K562 (cell line): ENCODE data around the gene ZNF335. TPM values are rescaled to one million over a fixed set of nuclear protein-coding genes. Genes with fewer than 3 reads are reported as not detected.
A peak's percentile ranks its signal among the peaks of the same experiment; 100 is the strongest.

ENCODE experiments used
- C11orf30 ChIP-seq: fragments of 450-650 bp; IDR thresholded peaks from 2 replicates; pipeline ENCODE4 v1.6.1; 2016; ENCODE audit warnings: low read depth, mild to moderate bottlenecking
- CBFA2T2 ChIP-seq: fragments of 450-650 bp; conservative IDR thresholded peaks from 2 replicates; pipeline ENCODE4 v1.6.1; 2017; ENCODE audit warnings: mild to moderate bottlenecking
- DACH1 ChIP-seq: fragments of 450-650 bp; IDR thresholded peaks from 2 replicates; pipeline ENCODE4 v1.6.1; 2018; ENCODE audit not compliant: partially characterized antibody
- EHMT2 ChIP-seq: fragments of 450-650 bp; IDR thresholded peaks from 2 replicates; pipeline ENCODE4 v1.6.1; 2018; ENCODE audit warnings: antibody characterized with exemption
- ETV5 ChIP-seq: sonication (generic); formaldehyde crosslinking; IDR thresholded peaks from 2 replicates; pipeline ENCODE4 v1.4.0; 2020; ENCODE audit warnings: low read depth, mild to moderate bottlenecking, missing genetic modification reagents
- MCM3 ChIP-seq: fragments of 450-650 bp; IDR thresholded peaks from 2 replicates; pipeline ENCODE4 v1.6.1; 2016
- NEUROD1 ChIP-seq: fragments of 150-350 bp; IDR thresholded peaks from 2 replicates; pipeline ENCODE4 v1.6.1; 2014; ENCODE audit warnings: borderline replicate concordance, low read length, low read depth; ENCODE audit not compliant: partially characterized antibody
- NUFIP1 ChIP-seq: fragments of 450-650 bp; IDR thresholded peaks from 2 replicates; pipeline ENCODE4 v1.6.1; 2018; ENCODE audit not compliant: partially characterized antibody
- PHB2 ChIP-seq: fragments of 450-650 bp; IDR thresholded peaks from 2 replicates; pipeline ENCODE4 v1.6.1; 2017; ENCODE audit warnings: low read depth
- SAFB2 ChIP-seq: fragments of 200-400 bp; formaldehyde crosslinking; IDR thresholded peaks from 2 replicates; pipeline ENCODE4 v1.6.1; 2018; ENCODE audit warnings: borderline replicate concordance, low read length, low read depth, moderate library complexity; ENCODE audit not compliant: severe bottlenecking
- TOE1 ChIP-seq, 2 experiments: fragments of 450-650 bp in 1 of 2; sonication (generic) in 1 of 2; formaldehyde crosslinking in 1 of 2; IDR thresholded peaks; 2 replicates each; pipeline versions ENCODE4 v1.7.1 to v1.8.0; 2016 to 2022; ENCODE audit warnings: borderline replicate concordance in 2 of 2, mild to moderate bottlenecking in 2 of 2, antibody characterized with exemption in 1 of 2, inconsistent platforms in 1 of 2, low read depth in 1 of 2, missing genetic modification reagents in 1 of 2, moderate library complexity in 1 of 2
- ZNF431 ChIP-seq: sonication (generic); formaldehyde crosslinking; IDR thresholded peaks from 2 replicates; pipeline ENCODE4 v1.8.0; 2022; ENCODE audit warnings: mild to moderate bottlenecking, missing genetic modification reagents
- polyA plus RNA-seq, 8 experiments: library from polyadenylated mRNA; depleted of rRNA in 4 of 8; stranded (reverse) in 5 of 8; unstranded in 3 of 8; fragments of >200 nt; fragmentation: Nextera tagmentation in 2 of 8; fragmentation: Illumina TruSeq in 1 of 8; extraction: Ambion mirVana in 2 of 8; extraction: Trizol in 1 of 8; gene quantifications; 2 replicates each; pipeline versions ENCODE4 v1.2.1 to v1.2.3, GENCODE V29; 2011 to 2014; ENCODE audit warnings: inconsistent platforms in 1 of 8, missing spikeins in 1 of 8
- total RNA-seq, 7 experiments: library from RNA; depleted of rRNA in 6 of 7; stranded (reverse); fragments of >200 nt in 6 of 7; fragmentation: Illumina TruSeq in 2 of 7; extraction: Trizol in 2 of 7; gene quantifications; 2 replicates each; pipeline versions ENCODE4 v1.2.1 to v1.2.3, GENCODE V29; 2011 to 2021; ENCODE audit warnings: low replicate concordance in 1 of 7
- TF ChIP-seq, protein P1 (sequence below): fragments of 450-650 bp; conservative IDR thresholded peaks from 2 replicates; pipeline ENCODE4 v1.6.1; 2016; ENCODE audit warnings: missing genetic modification characterization, low read depth, mild to moderate bottlenecking, control low read depth, missing compliant biosample characterization
- TF ChIP-seq, protein P2 (sequence below): fragments of 250-450 bp; sonication (Bioruptor Pico); IDR thresholded peaks from 2 replicates; pipeline ENCODE4 v1.5.0; 2021
- TF ChIP-seq, protein P3 (sequence below): fragments of 250-450 bp; sonication (Bioruptor Pico); IDR thresholded peaks from 2 replicates; pipeline ENCODE4 v1.8.0; 2021; ENCODE audit warnings: moderate library complexity, mild to moderate bottlenecking, inconsistent platforms
- TF ChIP-seq, protein P4 (sequence below): fragments of 450-650 bp; IDR thresholded peaks from 2 replicates; pipeline ENCODE4 v1.6.1; 2014; ENCODE audit warnings: low read depth, mild to moderate bottlenecking, moderate library complexity, borderline replicate concordance
- TF ChIP-seq, protein P5 (sequence below): sonication (generic); formaldehyde crosslinking; IDR thresholded peaks from 2 replicates; pipeline ENCODE4 v1.8.1; 2023; ENCODE audit warnings: missing genetic modification reagents, mild to moderate bottlenecking, borderline replicate concordance

ZNF335 gene
- total and polyA plus RNA-seq, 9 of the 15 experiments (the other 6 are each of a cell fraction or from before 2014, with no cell fraction given), result 0.39 to 16.0 (median 7.6) TPM

DNA sequence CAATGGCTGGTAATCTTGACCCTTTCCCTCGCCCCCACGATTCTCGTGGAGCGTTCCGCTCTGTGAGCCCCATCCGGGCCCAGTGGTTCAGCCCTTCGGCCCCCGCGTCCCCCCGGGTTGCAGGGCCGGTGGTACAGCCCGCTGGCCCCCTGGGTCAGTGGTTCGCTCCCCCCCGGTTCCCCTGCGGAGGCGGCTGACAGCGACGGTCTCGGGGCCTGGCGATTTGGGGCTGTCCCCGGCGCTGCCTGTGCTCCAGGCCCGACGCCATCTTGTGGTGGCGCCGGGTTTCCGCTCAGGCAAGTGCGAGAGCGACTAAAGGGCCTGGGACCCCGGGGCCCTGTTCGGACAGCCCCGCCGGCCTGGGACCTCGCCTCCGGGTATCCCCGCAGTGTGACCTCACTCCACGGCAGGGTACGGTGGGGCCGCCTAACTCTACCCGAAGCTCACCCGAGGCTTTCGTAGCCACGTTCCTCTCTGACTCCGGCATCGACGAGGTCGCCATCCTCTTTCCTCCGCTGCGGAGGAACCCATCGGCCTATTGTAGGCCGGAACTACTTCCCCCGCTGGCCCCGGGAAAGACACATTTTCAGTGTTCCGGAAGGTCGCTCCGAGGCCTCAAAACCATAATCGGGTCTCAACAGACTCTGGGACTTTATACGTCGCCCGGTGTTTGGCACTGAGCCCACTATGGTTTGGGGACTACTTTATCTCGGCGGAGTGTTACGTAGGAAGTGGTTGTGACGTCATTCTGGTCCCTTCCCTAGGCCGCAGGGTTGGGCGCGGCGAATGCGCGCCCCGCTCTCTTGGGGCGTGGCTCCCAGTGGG, at the start of gene ZNF335 (continued):
- TF ChIP-seq, protein P1, sequence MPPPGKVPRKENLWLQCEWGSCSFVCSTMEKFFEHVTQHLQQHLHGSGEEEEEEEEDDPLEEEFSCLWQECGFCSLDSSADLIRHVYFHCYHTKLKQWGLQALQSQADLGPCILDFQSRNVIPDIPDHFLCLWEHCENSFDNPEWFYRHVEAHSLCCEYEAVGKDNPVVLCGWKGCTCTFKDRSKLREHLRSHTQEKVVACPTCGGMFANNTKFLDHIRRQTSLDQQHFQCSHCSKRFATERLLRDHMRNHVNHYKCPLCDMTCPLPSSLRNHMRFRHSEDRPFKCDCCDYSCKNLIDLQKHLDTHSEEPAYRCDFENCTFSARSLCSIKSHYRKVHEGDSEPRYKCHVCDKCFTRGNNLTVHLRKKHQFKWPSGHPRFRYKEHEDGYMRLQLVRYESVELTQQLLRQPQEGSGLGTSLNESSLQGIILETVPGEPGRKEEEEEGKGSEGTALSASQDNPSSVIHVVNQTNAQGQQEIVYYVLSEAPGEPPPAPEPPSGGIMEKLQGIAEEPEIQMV, result no peak
- TF ChIP-seq EHMT2, result no peak
- no peak for TF ChIP-seq C11orf30
- TF ChIP-seq CBFA2T2, result no peak
- TF ChIP-seq, protein P2, sequence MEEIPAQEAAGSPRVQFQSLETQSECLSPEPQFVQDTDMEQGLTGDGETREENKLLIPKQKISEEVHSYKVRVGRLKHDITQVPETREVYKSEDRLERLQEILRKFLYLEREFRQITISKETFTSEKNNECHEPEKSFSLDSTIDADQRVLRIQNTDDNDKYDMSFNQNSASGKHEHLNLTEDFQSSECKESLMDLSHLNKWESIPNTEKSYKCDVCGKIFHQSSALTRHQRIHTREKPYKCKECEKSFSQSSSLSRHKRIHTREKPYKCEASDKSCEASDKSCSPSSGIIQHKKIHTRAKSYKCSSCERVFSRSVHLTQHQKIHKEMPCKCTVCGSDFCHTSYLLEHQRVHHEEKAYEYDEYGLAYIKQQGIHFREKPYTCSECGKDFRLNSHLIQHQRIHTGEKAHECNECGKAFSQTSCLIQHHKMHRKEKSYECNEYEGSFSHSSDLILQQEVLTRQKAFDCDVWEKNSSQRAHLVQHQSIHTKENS (CRISPR knock-in tag), result no peak
- TF ChIP-seq, protein P3, sequence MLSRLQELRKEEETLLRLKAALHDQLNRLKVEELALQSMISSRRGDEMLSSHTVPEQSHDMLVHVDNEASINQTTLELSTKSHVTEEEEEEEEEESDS (CRISPR knock-in tag), result no peak
- TF ChIP-seq, protein P4, sequence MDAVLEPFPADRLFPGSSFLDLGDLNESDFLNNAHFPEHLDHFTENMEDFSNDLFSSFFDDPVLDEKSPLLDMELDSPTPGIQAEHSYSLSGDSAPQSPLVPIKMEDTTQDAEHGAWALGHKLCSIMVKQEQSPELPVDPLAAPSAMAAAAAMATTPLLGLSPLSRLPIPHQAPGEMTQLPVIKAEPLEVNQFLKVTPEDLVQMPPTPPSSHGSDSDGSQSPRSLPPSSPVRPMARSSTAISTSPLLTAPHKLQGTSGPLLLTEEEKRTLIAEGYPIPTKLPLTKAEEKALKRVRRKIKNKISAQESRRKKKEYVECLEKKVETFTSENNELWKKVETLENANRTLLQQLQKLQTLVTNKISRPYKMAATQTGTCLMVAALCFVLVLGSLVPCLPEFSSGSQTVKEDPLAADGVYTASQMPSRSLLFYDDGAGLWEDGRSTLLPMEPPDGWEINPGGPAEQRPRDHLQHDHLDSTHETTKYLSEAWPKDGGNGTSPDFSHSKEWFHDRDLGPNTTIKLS, result peak; percentile 84; the same call in 1 of the 2 replicates
- peak; percentile 46; the same call in 1 of the 2 replicates for TF ChIP-seq PHB2
- TF ChIP-seq NUFIP1, result no peak
- TF ChIP-seq TOE1 (IDR thresholded peaks at IDR 0.05; ENCODE audit: borderline replicate concordance), result peak; percentile 95
- TF ChIP-seq TOE1 (CRISPR knock-in tag; IDR thresholded peaks at IDR 0.05; ENCODE audit: borderline replicate concordance, low read depth), result no peak
- no peak for TF ChIP-seq MCM3
- peak; percentile 63; the same call in 1 of the 2 replicates for TF ChIP-seq ETV5 (CRISPR knock-in tag)
- peak; percentile 95 for TF ChIP-seq DACH1
- TF ChIP-seq NEUROD1, result peak; percentile 92
- TF ChIP-seq, protein P5, sequence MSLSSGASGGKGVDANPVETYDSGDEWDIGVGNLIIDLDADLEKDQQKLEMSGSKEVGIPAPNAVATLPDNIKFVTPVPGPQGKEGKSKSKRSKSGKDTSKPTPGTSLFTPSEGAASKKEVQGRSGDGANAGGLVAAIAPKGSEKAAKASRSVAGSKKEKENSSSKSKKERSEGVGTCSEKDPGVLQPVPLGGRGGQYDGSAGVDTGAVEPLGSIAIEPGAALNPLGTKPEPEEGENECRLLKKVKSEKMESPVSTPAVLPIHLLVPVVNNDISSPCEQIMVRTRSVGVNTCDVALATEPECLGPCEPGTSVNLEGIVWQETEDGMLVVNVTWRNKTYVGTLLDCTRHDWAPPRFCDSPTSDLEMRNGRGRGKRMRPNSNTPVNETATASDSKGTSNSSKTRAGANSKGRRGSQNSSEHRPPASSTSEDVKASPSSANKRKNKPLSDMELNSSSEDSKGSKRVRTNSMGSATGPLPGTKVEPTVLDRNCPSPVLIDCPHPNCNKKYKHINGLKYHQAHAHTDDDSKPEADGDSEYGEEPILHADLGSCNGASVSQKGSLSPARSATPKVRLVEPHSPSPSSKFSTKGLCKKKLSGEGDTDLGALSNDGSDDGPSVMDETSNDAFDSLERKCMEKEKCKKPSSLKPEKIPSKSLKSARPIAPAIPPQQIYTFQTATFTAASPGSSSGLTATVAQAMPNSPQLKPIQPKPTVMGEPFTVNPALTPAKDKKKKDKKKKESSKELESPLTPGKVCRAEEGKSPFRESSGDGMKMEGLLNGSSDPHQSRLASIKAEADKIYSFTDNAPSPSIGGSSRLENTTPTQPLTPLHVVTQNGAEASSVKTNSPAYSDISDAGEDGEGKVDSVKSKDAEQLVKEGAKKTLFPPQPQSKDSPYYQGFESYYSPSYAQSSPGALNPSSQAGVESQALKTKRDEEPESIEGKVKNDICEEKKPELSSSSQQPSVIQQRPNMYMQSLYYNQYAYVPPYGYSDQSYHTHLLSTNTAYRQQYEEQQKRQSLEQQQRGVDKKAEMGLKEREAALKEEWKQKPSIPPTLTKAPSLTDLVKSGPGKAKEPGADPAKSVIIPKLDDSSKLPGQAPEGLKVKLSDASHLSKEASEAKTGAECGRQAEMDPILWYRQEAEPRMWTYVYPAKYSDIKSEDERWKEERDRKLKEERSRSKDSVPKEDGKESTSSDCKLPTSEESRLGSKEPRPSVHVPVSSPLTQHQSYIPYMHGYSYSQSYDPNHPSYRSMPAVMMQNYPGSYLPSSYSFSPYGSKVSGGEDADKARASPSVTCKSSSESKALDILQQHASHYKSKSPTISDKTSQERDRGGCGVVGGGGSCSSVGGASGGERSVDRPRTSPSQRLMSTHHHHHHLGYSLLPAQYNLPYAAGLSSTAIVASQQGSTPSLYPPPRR (CRISPR knock-in tag), result peak; percentile 90; the same call in 1 of the 2 replicates
- no peak for TF ChIP-seq ZNF431 (CRISPR knock-in tag)
- TF ChIP-seq SAFB2, result no peak
